HG02970 (cell line): ENCODE measurements around the gene PRC1.
"Not testable (repeated sequence)": the region's sequence is repeated elsewhere in the genome, so short reads cannot be mapped to it uniquely, and the experiment has no call there.

Experiments
- ATAC-seq: cut with Tn5 transposase; IDR thresholded peaks from one replicate; pipeline ENCODE4 v1.9.1; 2021; ENCODE audit warnings: mild to moderate bottlenecking, moderate library complexity, moderate number of reproducible peaks; ENCODE audit not compliant: unreplicated experiment, low FRiP score

Gene PRC1

GRCh38 chr15:90934949-90935751 lies 59.2 kb downstream of the PRC1 start, which contains the start of gene UNC45A:
TSS of gene UNC45A (plus strand) at chr15:90935285. CDS start at chr15:90935325, 40 bp downstream.
- peak; percentile 67 for ATAC-seq

- ATAC-seq: no peak
These were observed 59.9 kb downstream of the PRC1 start for GRCh38 chr15:90934256-90934948.

- ATAC-seq: no peak
These were observed 61.0 kb downstream of the PRC1 start for GRCh38 chr15:90933301-90933700.

GRCh38 chr15:90932660-90932991 lies 61.7 kb downstream of the PRC1 start:
- ATAC-seq: no peak

GRCh38 chr15:90931828-90932659 lies 62.3 kb downstream of the PRC1 start, which contains the start of gene HDDC3:
TSS of gene HDDC3 (minus strand) at chr15:90932549. CDS start at chr15:90932540, 9 bp downstream.
- peak; percentile 36 for ATAC-seq

- no peak for ATAC-seq
These were observed 62.8 kb downstream of the PRC1 start for GRCh38 chr15:90931575-90931827.

GRCh38 chr15:90930861-90931574 lies 63.3 kb downstream of the PRC1 start:
- no peak for ATAC-seq

GRCh38 chr15:90929246-90930019 lies 64.9 kb downstream of the PRC1 start:
- ATAC-seq: no peak

GRCh38 chr15:90928106-90928505 lies 66.2 kb downstream of the PRC1 start:
- not testable (repeated sequence) for ATAC-seq

GRCh38 chr15:90926766-90927165 lies 67.6 kb downstream of the PRC1 start:
- not testable (repeated sequence) for ATAC-seq

GRCh38 chr15:90924375-90924774 lies 70.0 kb downstream of the PRC1 start:
- ATAC-seq: no peak

GRCh38 chr15:90922712-90923322 lies 71.5 kb downstream of the PRC1 start:
- ATAC-seq: peak; percentile 57

- no peak for ATAC-seq
These were observed 72.4 kb downstream of the PRC1 start for GRCh38 chr15:90921887-90922286.

- no peak for ATAC-seq
These were observed 75.5 kb downstream of the PRC1 start for GRCh38 chr15:90918835-90919234.

GRCh38 chr15:90918034-90918788 lies 76.1 kb downstream of the PRC1 start:
- ATAC-seq: no peak

GRCh38 chr15:90917569-90917968 lies 76.8 kb downstream of the PRC1 start:
- no peak for ATAC-seq

- ATAC-seq: no peak
These were observed 77.9 kb downstream of the PRC1 start for GRCh38 chr15:90916461-90916860.
